MV-4-11 (cell line): Measurements from ENCODE around the gene DESI1.
"Not testable (repeated sequence)": the region's sequence is repeated elsewhere in the genome, so short reads cannot be mapped to it uniquely, and the experiment has no call there.

Experiments
- DNase-seq: peaks from one replicate; lab custom pipeline; 2025; lab: John Stamatoyannopoulos, UW

DESI1 gene

GRCh38 chr22:41634610-41635009 is 13.8 kb upstream of the DESI1 start:
- not testable (repeated sequence) for DNase-seq

GRCh38 chr22:41631615-41632014 is 10.8 kb upstream of the DESI1 start:
- DNase-seq, result not testable (repeated sequence)

- DNase-seq, result not testable (repeated sequence)
These were observed 10.3 kb upstream of the DESI1 start for GRCh38 chr22:41631115-41631514.

- DNase-seq, result no peak
These were observed 4.7 kb upstream of the DESI1 start for GRCh38 chr22:41625577-41625976.

- DNase-seq, result no peak
These were observed 1.0 kb upstream of the DESI1 start for GRCh38 chr22:41621911-41622179.

- peak; percentile 99 for DNase-seq
These were observed 462 bp upstream of the DESI1 start, which contains the start of gene XRCC6 for GRCh38 chr22:41621099-41621910. TSS of gene XRCC6 (plus strand) at chr22:41621295. CDS start at chr22:41622005, 710 bp downstream.

- no peak for DNase-seq
These were observed 759 bp downstream of the DESI1 start for GRCh38 chr22:41619979-41620588.

- no peak for DNase-seq
These were observed 7.4 kb downstream of the DESI1 start for GRCh38 chr22:41613456-41613855.

- no peak for DNase-seq
These were observed 8.1 kb downstream of the DESI1 start for GRCh38 chr22:41612603-41613306.

GRCh38 chr22:41608386-41608785 is 12.5 kb downstream of the DESI1 start:
- no peak for DNase-seq

- peak; percentile 87 for DNase-seq
These were observed 16.9 kb downstream of the DESI1 start for GRCh38 chr22:41603873-41604332.

- no peak for DNase-seq
These were observed 19.9 kb downstream of the DESI1 start for GRCh38 chr22:41600976-41601375.

- no peak for DNase-seq
These were observed 21.8 kb downstream of the DESI1 start for GRCh38 chr22:41598891-41599635.

GRCh38 chr22:41598081-41598480 is 22.8 kb downstream of the DESI1 start:
- DNase-seq, result no peak

- DNase-seq, result no peak
These were observed 23.2 kb downstream of the DESI1 start for GRCh38 chr22:41597635-41597953.

GRCh38 chr22:41596776-41597634 is 23.8 kb downstream of the DESI1 start:
- DNase-seq, result peak; percentile 18

GRCh38 chr22:41595703-41596102 is 25.1 kb downstream of the DESI1 start:
- no peak for DNase-seq

GRCh38 chr22:41593336-41593960 is 27.4 kb downstream of the DESI1 start:
- DNase-seq, result not testable (repeated sequence)

- DNase-seq, result peak; percentile 99
These were observed 31.2 kb downstream of the DESI1 start, which contains the start of gene PMM1 for GRCh38 chr22:41589391-41590241. TSS of gene PMM1 (minus strand) at chr22:41589840. CDS start at chr22:41589805, 35 bp downstream.

- DNase-seq, result no peak
These were observed 33.5 kb downstream of the DESI1 start for GRCh38 chr22:41587347-41587723.
